ENCODE results near the gene SLC7A4.

SLC7A4 gene

DNA sequence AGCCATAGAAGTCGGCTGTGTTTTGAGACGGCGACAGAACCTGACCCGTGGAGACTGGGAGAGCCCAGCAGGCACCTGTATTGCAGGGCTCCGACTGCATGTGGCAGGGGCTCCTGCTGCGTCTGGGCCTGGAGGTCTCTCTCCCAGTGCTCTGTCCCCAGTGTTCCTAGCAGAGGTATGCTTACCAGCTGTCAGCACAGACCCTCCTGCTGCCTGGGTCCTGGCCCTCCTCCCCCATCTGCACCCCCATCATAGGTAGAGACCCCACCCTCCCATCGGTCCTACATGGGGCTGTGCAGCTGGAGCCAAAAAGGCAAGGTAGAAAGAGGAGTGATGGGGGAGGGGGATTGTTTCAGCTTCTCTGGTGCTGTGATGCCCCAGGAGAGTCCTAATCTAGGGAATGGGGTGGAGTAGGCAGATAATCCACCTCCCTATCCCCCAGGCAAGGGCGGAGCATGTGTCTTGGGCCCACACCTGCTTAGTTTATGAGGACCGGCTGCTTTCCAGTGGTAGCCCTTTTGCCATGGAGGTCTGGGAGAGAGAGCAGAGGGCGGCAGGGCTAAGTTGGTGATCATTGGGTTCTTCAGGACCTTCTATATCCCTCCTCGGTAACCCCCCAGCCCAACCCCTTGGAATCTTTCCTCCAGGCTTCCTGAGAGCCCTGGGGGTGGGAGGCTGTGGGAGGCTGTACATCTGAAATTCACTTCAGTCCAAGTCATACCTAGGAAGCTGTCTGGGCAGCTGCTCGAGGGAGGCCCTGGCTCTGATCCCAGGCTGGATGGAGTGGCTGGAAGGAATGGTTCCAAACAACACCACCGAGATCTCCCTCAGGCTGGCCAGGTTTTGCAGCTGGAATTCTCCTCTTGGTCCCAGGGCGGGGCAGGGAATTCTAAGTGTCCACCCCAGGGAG is 5.3 kb downstream of the SLC7A4 start:
- ATAC-seq (replicated peaks), result no peak
- H3K4me1 Mint-ChIP-seq, result peaks cover 8 to 9% of the 10 kb centered on the region in 2 donors
- peaks cover 38 to 43% of the 10 kb centered on the region in 2 donors for H3K27me3 Mint-ChIP-seq
- no peaks in the 10 kb centered on the region for H3K36me3 Mint-ChIP-seq
- H3K4me3 Mint-ChIP-seq, result no peak overlapping the region
- DNase-seq, result no peak
- H3K27ac Mint-ChIP-seq, result no peak overlapping the region
- H3K9me3 Mint-ChIP-seq, result no peaks in the 10 kb centered on the region

- H3K36me3 Mint-ChIP-seq, result no peaks in the 10 kb centered on the region
- peaks cover 5 to 9% of the 10 kb centered on the region in 2 donors for H3K4me1 Mint-ChIP-seq
- DNase-seq, result no peak
- peak overlapping the region; percentile 47 for H3K27ac Mint-ChIP-seq
- no peak overlapping the region for H3K4me3 Mint-ChIP-seq
- no peak for ATAC-seq (replicated peaks)
- no peaks in the 10 kb centered on the region for H3K9me3 Mint-ChIP-seq
- H3K27me3 Mint-ChIP-seq, result peaks cover 29 to 40% of the 10 kb centered on the region in 2 donors
These were observed 6.3 kb downstream of the SLC7A4 start for GRCh38 chr22:21025763-21026755.

DNA sequence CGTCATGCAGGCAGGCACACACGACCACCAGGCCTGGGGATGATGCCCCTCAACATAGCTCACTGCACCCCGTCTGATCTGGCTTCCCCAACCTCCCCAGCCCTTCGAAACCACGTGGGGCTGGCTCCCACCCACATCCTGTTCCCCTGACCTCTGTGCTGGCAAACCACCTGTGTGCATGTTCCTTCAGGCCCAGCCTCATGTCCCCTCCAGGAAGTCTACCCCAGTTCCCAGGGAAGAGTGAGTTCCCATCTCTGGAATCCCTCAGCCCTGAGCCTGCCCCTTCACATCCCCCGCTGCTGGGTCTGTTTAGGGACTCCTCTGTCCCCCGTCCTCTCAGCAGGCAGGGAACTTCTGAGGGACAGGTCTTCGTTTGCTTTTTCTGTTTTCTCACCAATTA is 7.1 kb downstream of the SLC7A4 start:
- Mint-ChIP-seq H3K27ac (peak overlapping the region; percentile 47), H3K36me3 (no peaks in the 10 kb centered on the region), H3K9me3 (no peaks in the 10 kb centered on the region), H3K4me3 (no peak overlapping the region), H3K27me3 (peaks cover 23 to 40% of the 10 kb centered on the region in 2 donors), H3K4me1 (peaks cover 5 to 7% of the 10 kb centered on the region in 2 donors)
- no peak for DNase-seq
- no peak for ATAC-seq (replicated peaks)

DNA sequence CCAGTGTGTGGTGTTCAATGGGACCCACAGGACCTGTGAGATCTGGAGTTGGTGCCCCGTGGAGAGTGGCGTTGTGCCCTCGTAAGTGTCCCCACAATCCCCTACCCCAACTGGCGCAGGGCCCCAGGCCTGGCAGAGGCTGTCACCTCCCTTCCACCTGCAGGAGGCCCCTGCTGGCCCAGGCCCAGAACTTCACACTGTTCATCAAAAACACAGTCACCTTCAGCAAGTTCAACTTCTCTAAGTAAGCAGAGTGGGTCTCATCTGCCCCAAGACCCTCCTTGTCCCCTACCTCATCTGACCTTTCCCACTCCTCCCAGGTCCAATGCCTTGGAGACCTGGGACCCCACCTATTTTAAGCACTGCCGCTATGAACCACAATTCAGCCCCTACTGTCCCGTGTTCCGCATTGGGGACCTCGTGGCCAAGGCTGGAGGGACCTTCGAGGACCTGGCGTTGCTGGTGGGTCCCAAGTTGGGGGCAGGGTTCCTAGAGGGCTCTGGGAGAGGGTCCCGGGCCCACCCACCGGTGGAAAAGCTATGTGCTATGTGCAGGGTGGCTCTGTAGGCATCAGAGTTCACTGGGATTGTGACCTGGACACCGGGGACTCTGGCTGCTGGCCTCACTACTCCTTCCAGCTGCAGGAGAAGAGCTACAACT is 9.3 kb downstream of the SLC7A4 start:
- peak in 1 of 2 donors; percentile 34 for ATAC-seq (replicated peaks)
- H3K9me3 Mint-ChIP-seq, result no peaks in the 10 kb centered on the region

DNA sequence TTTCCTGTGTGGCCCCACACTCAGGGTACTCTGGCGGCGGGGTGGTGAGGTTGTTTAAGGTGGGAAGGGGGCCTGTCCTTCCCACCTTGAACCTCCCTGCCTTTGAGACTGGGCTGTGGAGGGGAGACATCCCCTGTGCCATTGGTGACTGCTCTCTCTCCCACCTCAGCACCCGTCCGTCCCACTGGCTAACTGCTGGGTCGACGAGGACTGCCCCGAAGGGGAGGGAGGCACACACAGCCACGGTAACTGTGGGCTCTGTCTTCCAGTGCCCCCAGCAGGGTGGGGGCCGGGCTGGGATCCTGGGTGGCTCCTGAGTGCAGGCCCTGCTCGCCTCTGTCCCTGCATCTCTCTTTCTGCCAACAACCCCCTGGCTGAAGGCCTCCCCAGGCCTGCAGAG is 9.9 kb downstream of the SLC7A4 start:
- peaks cover 15 to 35% of the 10 kb centered on the region in 2 donors for H3K27me3 Mint-ChIP-seq
- ATAC-seq (replicated peaks) (no peak), DNase-seq (no peak)
- H3K9me3 Mint-ChIP-seq, result no peaks in the 10 kb centered on the region
- peaks cover 5 to 7% of the 10 kb centered on the region in 2 donors for H3K4me1 Mint-ChIP-seq
- H3K4me3 Mint-ChIP-seq, result no peak overlapping the region
- no peak overlapping the region for H3K27ac Mint-ChIP-seq
- no peaks in the 10 kb centered on the region for H3K36me3 Mint-ChIP-seq

More for the DNA sequence above, 9.3 kb downstream of the SLC7A4 start:
- H3K27ac Mint-ChIP-seq, result no peak overlapping the region
- H3K36me3 Mint-ChIP-seq, result no peaks in the 10 kb centered on the region
- no peak for DNase-seq
- peaks cover 11 to 31% of the 10 kb centered on the region in 2 donors for H3K27me3 Mint-ChIP-seq
- H3K4me3 Mint-ChIP-seq, result no peak overlapping the region
- peaks cover 5 to 7% of the 10 kb centered on the region in 2 donors for H3K4me1 Mint-ChIP-seq

DNA sequence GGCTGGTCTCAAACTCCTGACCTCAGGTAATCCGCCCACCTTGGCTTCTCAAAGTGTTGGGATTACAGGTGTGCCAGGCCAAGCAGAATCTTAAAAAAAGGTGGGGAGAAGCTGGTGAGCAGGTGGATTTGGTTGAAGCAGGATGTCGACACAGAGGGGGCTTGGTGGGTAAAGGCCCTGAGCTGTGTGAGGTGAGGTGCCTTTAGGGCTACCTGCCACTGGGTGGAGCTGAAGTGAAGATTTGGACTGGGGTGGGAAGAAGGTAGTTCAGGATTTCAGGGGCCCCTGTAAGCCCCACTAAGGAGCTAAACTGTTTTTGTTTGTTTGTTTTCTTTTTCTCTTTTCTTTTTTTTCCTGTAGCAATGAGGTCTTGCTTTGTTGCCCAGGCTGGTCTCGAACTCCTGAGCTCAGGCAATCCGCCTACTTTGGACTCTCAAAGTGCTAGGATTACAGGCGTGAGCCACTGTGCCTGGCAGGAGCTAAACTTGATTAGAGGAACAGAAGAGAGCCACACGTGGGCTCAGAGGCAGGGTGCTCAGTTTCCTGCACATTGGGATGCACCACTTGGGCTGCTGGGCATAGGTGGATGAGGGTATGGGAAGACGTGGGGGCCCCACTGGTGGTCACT is 11.4 kb downstream of the SLC7A4 start:
- H3K27ac Mint-ChIP-seq, result no peak overlapping the region
- DNase-seq (no peak), ATAC-seq (replicated peaks) (peak; percentile 68 to 84)
- no peaks in the 10 kb centered on the region for H3K36me3 Mint-ChIP-seq
- H3K4me3 Mint-ChIP-seq, result no peak overlapping the region
- H3K9me3 Mint-ChIP-seq, result no peaks in the 10 kb centered on the region
- peaks cover 11 to 13% of the 10 kb centered on the region in 2 donors for H3K4me1 Mint-ChIP-seq
- H3K27me3 Mint-ChIP-seq, result peaks cover 10 to 43% of the 10 kb centered on the region in 2 donors

- Mint-ChIP-seq H3K27ac (peak overlapping the region; percentile 77), H3K4me1 (peaks cover 22 to 25% of the 10 kb centered on the region in 2 donors), H3K27me3 (peaks cover 4 to 38% of the 10 kb centered on the region in 2 donors), H3K4me3 (no peak overlapping the region), H3K36me3 (no peaks in the 10 kb centered on the region), H3K9me3 (no peaks in the 10 kb centered on the region)
- DNase-seq (no peak), ATAC-seq (replicated peaks) (no peak)
These were observed 14.0 kb downstream of the SLC7A4 start for GRCh38 chr22:21018314-21018713.

- no peak overlapping the region for H3K27ac Mint-ChIP-seq
- no peak overlapping the region for H3K4me3 Mint-ChIP-seq
- ATAC-seq (replicated peaks) (no peak), DNase-seq (no peak)
- no peaks in the 10 kb centered on the region for H3K9me3 Mint-ChIP-seq
- H3K4me1 Mint-ChIP-seq, result peaks cover 22 to 25% of the 10 kb centered on the region in 2 donors
- no peaks in the 10 kb centered on the region for H3K36me3 Mint-ChIP-seq
- H3K27me3 Mint-ChIP-seq, result peaks cover 4 to 33% of the 10 kb centered on the region in 2 donors
These were observed 15.5 kb downstream of the SLC7A4 start for GRCh38 chr22:21016644-21017420.

DNA sequence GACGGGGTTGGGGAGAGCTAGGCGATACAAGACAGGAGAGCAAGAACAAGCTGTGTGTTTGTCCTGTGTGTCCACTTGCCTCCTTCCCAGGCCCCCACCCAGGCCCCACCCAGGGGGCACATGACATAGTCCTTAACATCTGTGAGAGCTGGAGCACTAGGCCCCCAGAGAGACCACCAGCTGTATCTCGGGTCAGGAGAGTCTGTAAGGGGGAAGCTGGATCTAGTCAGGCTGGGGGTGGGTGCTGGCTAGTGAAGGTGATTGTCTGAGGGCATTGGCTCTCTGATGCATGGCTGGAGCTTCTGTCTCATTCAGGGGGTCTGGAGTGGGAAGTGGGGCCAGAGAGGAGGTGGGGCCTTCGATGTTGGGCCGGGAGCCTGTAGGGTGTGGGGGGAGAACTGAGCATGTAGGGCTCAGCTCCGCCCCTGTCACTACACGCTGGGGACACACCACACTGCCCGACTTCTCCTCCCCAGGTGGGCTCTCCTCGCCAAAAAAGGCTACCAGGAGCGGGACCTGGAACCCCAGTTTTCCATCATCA is 16.8 kb downstream of the SLC7A4 start:
- Mint-ChIP-seq H3K4me1 (peaks cover 20 to 25% of the 10 kb centered on the region in 2 donors), H3K9me3 (no peaks in the 10 kb centered on the region), H3K36me3 (no peaks in the 10 kb centered on the region), H3K4me3 (peak overlapping the region in 1 of 2 donors; percentile 85), H3K27ac (no peak overlapping the region), H3K27me3 (peaks cover 4 to 21% of the 10 kb centered on the region in 2 donors)
- ATAC-seq (replicated peaks), result no peak
- DNase-seq, result no peak

DNA sequence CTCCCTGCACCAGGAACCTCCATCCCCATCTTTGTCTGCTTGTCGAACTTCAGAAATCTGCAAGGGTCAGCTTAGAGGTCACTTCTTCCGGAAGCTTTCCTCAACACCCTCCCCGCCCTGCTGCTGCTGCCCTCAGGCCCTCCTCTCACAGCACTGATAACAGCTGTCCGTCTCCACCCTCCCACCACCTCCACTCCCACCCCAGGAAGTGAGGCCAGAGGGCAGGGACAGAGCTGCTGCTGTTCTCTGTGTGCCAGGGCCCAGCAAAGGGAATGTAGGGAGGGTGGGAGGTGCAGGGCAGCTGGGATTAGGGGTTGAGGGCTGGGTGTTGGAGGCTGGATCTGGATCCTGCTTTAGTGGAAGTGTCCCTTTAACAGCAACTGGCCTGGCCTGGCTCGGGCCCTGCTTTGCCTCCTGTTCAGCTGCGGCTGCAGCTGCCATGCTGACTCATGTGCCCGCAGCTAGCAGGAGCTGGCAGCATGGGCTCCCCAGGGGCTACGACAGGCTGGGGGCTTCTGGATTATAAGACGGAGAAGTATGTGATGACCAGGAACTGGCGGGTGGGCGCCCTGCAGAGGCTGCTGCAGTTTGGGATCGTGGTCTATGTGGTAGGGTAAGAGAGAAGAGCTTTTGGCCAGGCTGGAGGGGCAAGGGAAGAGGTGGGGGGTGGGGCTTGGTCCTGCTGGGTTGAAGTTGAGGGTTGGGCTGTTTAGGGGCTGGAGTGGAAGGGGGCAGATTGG is 17.5 kb downstream of the SLC7A4 start, which contains the start of gene P2RX6:
Gene P2RX6 (plus strand): TSS at position 440 of the 740 bp plus-strand sequence. CDS start 10 bp downstream, at position 450.
- H3K9me3 Mint-ChIP-seq, result no peaks in the 10 kb centered on the region
- peak within 1 kb of the TSS; percentile 85 to 90 for H3K4me3 Mint-ChIP-seq
- peak within 1 kb of the TSS; percentile 87 for H3K27ac Mint-ChIP-seq
- H3K27me3 Mint-ChIP-seq, result peaks cover 4 to 15% of the 10 kb centered on the region in 2 donors
- peaks cover 20 to 25% of the 10 kb centered on the region in 2 donors for H3K4me1 Mint-ChIP-seq
- peak in 1 of 2 donors; percentile 15 for ATAC-seq (replicated peaks)
- no peaks in the 10 kb centered on the region for H3K36me3 Mint-ChIP-seq
- DNase-seq, result no peak

- Mint-ChIP-seq H3K27ac (peak overlapping the region; percentile 87), H3K36me3 (no peaks in the 10 kb centered on the region), H3K9me3 (no peaks in the 10 kb centered on the region), H3K4me1 (peaks cover 20 to 25% of the 10 kb centered on the region in 2 donors), H3K4me3 (peak overlapping the region; percentile 85 to 90), H3K27me3 (peaks cover 4 to 15% of the 10 kb centered on the region in 2 donors)
- DNase-seq, result peak; percentile 86
- ATAC-seq (replicated peaks), result peak; percentile 95 to 96
These were observed 18.1 kb downstream of the SLC7A4 start for GRCh38 chr22:21014202-21014725.
